ENCODE data around the gene RAC2.
"Not testable (repeated sequence)": the region's sequence is repeated elsewhere in the genome, so short reads cannot be mapped to it uniquely, and the experiment has no call there.

The RAC2 gene

DNA sequence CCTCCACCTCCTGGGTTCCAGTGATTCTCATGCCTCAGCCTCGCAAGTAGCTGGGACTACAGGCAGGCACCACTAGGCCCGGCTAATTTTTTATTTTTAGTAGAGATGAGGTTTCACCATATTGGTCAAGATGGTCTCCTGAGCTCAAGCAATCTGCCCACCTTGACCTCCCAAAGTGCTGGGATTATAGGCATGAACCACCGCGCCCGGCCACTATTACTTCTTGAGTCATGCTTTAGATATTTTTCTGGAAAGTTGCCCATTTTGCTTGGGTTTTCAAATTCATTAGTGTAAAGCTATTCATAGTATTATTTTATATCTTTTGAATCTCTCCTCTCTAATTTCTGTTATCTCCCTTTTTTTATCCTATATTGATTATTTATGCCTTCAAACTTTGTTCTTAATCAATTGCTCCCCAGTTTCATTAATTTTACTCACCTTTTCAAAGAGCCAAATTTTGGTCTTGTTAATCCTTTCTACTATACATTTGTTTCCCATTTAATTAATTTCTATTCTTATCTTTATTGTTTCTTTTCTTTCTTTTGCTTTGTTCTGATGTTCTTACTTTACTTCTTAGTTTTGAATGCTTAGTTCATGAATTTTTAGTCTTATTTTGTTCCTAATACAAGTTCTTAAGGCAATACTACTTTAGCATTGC, 10.3 kb upstream of the RAC2 start:
- no peak for TF ChIP-seq ZFX (IDR thresholded peaks at IDR 0.05)
- TF ChIP-seq, protein P1, sequence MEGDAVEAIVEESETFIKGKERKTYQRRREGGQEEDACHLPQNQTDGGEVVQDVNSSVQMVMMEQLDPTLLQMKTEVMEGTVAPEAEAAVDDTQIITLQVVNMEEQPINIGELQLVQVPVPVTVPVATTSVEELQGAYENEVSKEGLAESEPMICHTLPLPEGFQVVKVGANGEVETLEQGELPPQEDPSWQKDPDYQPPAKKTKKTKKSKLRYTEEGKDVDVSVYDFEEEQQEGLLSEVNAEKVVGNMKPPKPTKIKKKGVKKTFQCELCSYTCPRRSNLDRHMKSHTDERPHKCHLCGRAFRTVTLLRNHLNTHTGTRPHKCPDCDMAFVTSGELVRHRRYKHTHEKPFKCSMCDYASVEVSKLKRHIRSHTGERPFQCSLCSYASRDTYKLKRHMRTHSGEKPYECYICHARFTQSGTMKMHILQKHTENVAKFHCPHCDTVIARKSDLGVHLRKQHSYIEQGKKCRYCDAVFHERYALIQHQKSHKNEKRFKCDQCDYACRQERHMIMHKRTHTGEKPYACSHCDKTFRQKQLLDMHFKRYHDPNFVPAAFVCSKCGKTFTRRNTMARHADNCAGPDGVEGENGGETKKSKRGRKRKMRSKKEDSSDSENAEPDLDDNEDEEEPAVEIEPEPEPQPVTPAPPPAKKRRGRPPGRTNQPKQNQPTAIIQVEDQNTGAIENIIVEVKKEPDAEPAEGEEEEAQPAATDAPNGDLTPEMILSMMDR (conservative IDR thresholded peaks at IDR 0.05): no peak
- H3K27ac ChIP-seq: no peak overlapping the region

DNA sequence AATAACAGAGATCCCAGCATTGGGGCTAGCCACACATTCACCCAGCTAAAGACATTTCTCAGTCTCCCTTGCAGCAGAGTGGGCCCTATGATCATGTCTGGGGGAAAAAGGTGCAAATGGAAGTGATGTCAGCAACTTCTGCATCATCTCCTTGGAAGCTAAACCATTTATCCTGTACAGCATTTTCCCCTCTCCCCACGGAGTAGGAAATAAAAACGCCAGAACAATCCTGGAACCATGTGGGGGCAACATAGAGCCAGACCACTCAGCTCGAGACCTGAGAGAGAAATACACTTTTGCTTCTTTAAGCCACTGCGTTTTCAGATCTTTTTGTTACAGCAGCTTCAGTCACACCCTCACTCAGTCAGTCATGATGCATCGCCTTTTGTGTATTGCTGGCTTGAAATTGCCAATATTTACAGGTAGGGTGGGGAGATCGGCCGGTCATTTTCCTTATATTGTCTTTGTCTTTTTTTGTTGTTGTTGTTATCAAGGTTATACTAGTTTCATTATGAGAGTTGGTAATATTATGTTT, 9.1 kb upstream of the RAC2 start:
- no peak overlapping the region for H3K27ac ChIP-seq
- no peak for TF ChIP-seq ZFX (IDR thresholded peaks at IDR 0.05)
- TF ChIP-seq, protein P1 (conservative IDR thresholded peaks at IDR 0.05): no peak

DNA sequence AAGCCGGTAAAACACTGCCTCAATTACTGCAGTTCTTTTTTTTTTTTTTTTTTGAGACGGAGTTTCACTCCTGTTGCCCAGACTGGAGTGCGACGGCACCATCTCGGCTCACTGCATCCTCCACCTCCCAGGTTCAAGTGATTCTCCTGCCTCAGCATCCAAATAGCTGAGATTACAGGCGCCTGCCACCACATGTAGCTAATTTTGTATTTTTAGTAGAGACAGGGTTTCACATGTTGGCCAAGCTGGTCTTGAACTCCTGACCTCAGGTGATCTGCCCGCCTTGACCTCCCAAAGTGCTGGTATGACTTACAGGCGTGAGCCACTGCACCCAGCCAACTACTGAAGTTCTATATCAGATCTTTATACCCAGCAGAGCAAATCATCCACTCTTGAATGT, 7.8 kb upstream of the RAC2 start:
- not testable (repeated sequence) for H3K27ac ChIP-seq

DNA sequence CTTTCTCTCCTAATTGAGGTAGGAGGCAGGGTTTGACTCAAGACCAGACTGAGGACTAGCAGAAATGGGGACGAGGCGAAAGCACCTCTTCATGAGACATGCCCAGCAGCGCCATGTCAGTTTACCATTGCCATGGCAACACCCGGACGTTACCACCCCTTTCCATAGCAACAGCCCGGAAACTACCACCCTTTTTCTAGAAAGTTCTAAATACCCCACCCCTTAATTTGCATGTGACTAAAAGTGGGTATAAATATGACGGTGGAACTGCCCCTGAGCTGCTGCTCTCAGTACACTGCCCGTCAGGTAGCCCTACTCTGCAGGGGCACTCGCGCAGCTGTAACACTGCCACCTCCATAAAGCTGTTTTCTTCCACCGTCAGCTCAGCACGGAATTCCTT, 5.9 kb upstream of the RAC2 start:
- no peak for TF ChIP-seq ZFX (IDR thresholded peaks at IDR 0.05)
- TF ChIP-seq, protein P1 (conservative IDR thresholded peaks at IDR 0.05): no peak
- no peak overlapping the region for H3K27ac ChIP-seq

DNA sequence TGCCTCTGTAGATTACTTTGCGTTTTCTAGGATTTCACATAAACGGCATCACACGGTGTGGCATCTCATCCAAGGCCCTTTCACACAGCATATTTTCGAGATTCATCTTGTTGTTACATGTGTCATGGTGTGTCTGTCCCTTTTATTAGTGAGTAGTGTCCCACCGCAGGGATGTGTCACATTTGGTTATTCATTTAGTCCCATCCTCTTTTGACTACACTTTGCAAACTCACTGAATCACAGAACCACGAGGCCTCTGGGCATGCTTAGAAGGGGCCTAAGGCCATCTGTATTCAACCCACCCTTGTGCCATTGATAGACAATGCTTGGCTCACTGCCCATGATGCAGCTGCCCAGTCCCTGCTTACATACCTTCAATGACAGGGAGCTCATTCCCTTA, 4.2 kb upstream of the RAC2 start:
- no peak overlapping the region for H3K27ac ChIP-seq
- TF ChIP-seq ZFX (IDR thresholded peaks at IDR 0.05): no peak
- TF ChIP-seq, protein P1 (conservative IDR thresholded peaks at IDR 0.05): no peak

DNA sequence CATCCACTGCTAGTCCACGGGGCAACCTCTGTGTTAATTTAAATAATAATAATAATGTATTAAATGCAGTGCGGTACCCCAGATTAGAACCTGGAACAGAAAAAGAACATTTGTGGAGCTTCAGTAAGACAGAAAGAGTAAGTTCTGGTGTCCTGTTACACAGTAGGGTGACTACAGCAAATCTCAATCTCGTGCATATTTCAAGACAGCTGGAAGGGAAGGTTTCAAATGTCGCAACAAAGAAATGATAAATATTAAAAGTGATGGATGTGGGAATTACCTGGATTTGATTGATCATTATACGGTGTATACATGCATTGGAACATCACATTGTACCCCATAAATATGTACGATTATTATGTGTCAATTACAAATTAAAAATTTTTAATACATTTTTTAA, 1.7 kb upstream of the RAC2 start:
- no peak overlapping the region for H3K27ac ChIP-seq
- TF ChIP-seq, protein P1 (conservative IDR thresholded peaks at IDR 0.05): no peak
- no peak for TF ChIP-seq ZFX (IDR thresholded peaks at IDR 0.05)

DNA sequence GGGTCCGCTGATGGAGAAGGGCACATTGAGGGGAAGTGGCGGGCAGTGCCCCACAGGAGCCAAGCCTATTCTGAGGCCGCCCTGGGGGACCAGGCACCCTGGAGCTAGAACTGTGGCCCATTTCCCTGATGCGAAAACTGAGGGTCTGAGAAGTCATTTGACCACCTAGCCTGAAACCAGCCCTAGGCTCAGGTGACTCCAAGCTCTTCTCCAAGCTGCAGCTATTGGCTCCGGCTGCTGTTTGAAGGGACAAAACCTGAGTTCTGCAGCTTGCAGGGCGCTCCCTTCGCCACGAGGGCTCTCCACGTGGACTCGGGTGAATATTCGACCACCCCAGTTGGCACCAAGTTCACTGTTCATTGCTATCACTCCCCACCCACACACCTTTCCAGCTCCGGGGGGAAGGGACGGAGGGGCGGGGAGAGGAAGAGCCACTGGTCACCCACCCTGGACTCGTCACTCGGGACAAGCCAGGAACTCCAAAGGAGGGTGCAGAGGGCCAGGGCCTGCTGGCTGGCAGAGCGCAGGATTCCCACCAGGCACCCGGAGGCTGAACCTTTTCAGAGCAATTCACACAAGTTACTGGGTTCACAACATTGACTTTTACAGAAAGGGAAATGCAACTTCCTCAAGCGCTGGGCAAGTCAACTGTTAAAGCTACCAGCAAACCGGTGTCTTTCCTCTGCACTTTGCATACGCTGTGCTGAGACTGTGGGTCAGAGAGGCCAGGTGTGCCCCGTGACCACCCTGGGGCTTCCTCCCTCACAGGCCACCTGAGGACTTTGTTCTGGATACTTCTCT, 1.1 kb upstream of the RAC2 start:
- TF ChIP-seq ZFX (IDR thresholded peaks at IDR 0.05): no peak
- TF ChIP-seq, protein P1 (conservative IDR thresholded peaks at IDR 0.05): no peak
- H3K27ac ChIP-seq: no peak overlapping the region

All from C4-2B (cell line).